NCI-H226 (cell line): ENCODE measurements around the gene GPR153.

Source experiments
- DNase-seq: peaks from one replicate; pipeline ENCODE4 v3.0.0-alpha.2; 2015

GPR153 gene

GRCh38 chr1:6198646-6199297 is 62.1 kb downstream of the GPR153 start:
- no peak for DNase-seq

- no peak for DNase-seq
Observed at GRCh38 chr1:6197746-6198427, 63.0 kb downstream of the GPR153 start.
